Measurements from ENCODE around the gene LYPD6.

The LYPD6 gene

DNA sequence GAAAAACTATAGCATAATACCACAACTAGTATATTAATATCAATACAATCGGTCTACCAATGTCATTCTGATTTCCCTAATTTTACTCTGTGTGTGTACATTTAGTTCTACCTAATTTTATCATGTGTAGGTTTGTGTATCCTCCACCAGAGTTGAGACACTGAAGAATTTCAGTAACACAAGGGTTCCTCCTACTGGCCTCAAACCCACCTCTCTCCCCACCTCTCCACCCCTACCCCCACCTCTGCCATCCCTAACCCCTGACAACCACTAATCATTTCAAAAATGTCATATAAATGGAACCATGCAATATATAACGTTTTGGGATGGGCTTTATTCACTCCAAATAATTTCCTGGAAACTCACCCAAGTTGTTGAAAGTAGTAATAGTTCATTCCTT lies 117.9 kb downstream of the LYPD6 start:
- no peaks in the 10 kb centered on the region for H3K27me3 Mint-ChIP-seq

DNA sequence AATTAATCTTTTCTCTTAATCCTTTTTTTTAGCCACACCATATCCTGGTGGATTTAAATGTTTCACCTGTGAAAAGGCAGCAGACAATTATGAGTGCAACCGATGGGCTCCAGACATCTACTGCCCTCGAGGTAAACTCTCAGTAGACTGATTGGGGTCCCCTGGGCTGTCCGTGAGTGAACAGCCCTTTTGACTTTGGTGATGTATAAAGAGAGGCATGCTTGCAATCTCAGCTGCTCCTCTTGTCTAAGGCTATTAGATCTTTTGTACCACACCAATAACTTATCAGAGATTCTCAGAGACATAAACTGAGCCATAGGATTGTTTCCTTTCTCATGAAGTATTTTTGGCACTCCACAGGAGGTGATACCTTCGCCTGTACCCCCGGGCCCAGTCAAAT lies 118.6 kb downstream of the LYPD6 start:
- H3K9me3 Mint-ChIP-seq: no peaks in the 10 kb centered on the region
- no peaks in the 10 kb centered on the region for H3K36me3 Mint-ChIP-seq
- no peak overlapping the region for H3K4me3 Mint-ChIP-seq
- H3K27me3 Mint-ChIP-seq: no peaks in the 10 kb centered on the region
- H3K4me1 Mint-ChIP-seq: peaks cover 7% of the 10 kb centered on the region
- ATAC-seq: no peak
- H3K27ac Mint-ChIP-seq: no peak overlapping the region

More for the DNA sequence above, 117.9 kb downstream of the LYPD6 start:
- ATAC-seq: no peak
- Mint-ChIP-seq H3K4me1 (peaks cover 7% of the 10 kb centered on the region), H3K36me3 (no peaks in the 10 kb centered on the region), H3K27ac (no peak overlapping the region), H3K4me3 (no peak overlapping the region), H3K9me3 (no peaks in the 10 kb centered on the region)

GRCh38 chr2:149451417-149452165 lies 121.2 kb downstream of the LYPD6 start:
- no peaks in the 10 kb centered on the region for H3K36me3 Mint-ChIP-seq
- H3K9me3 Mint-ChIP-seq: no peaks in the 10 kb centered on the region
- no peak for ATAC-seq
- no peak overlapping the region for H3K27ac Mint-ChIP-seq
- no peak overlapping the region for H3K4me3 Mint-ChIP-seq
- H3K4me1 Mint-ChIP-seq: peaks cover 7% of the 10 kb centered on the region
- peaks cover 13% of the 10 kb centered on the region for H3K27me3 Mint-ChIP-seq

DNA sequence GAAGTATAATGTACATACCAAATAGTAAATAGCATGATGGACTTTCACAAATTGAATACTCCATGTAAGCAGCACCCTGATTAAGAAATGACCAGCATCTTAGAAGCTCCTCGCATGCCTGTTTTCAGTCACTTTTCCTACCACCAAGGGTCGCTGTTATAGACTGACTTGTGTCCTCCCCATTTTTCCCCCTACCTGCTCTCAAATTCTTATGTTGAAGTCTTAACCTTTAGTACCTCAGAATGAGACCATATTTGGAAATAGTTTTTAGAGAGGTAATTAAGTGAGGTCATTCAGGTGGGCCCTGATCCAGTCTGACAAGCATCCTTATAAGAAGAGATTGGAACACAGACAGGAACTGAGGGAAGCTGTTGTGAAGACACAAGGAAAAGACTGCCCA lies 125.9 kb downstream of the LYPD6 start:
- peaks cover 18% of the 10 kb centered on the region for H3K9me3 Mint-ChIP-seq
- ATAC-seq: no peak
- no peak overlapping the region for H3K4me3 Mint-ChIP-seq
- H3K4me1 Mint-ChIP-seq: peaks cover 5% of the 10 kb centered on the region
- peaks cover 12% of the 10 kb centered on the region for H3K36me3 Mint-ChIP-seq
- no peak overlapping the region for H3K27ac Mint-ChIP-seq
- peaks cover 35% of the 10 kb centered on the region for H3K27me3 Mint-ChIP-seq

GRCh38 chr2:149458502-149458901 lies 128.1 kb downstream of the LYPD6 start:
- H3K27ac Mint-ChIP-seq: no peak overlapping the region
- no peak for ATAC-seq
- no peaks in the 10 kb centered on the region for H3K4me1 Mint-ChIP-seq
- peaks cover 12% of the 10 kb centered on the region for H3K36me3 Mint-ChIP-seq
- H3K27me3 Mint-ChIP-seq: peaks cover 35% of the 10 kb centered on the region
- H3K4me3 Mint-ChIP-seq: no peak overlapping the region
- peaks cover 21% of the 10 kb centered on the region for H3K9me3 Mint-ChIP-seq

DNA sequence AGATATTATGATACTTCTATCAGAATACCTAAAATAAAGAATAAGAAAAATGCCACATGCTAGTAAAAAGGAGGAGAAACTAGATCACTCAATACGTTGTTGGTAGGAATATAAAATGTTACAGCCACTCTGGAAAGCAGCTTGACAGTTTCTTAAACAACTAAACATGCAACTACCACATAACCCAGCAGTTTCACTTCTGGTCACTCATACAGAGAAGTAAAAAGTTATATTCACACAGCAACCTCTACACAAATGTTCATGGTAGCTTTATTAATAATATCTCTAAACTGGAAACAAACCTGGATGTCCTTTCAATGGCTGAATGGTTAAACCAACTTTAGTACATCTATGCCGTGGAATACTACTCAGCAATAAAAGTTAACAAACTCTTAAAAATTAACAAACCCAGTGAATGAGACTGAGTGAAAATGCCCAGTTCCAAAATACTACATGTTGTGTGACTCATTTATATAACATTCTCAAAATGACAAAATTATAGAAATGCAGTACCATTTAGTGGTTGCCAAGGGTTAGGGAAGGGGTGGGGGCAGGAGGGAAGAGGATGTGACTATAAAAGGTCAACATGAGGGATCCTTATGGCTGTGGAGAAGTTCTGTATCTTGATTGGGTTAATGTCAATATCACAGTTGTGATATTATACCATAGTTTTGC lies 133.1 kb downstream of the LYPD6 start:
- H3K27me3 Mint-ChIP-seq: peaks cover 15% of the 10 kb centered on the region
- H3K4me3 Mint-ChIP-seq: no peak overlapping the region
- H3K27ac Mint-ChIP-seq: no peak overlapping the region
- H3K36me3 Mint-ChIP-seq: peaks cover 10% of the 10 kb centered on the region
- H3K9me3 Mint-ChIP-seq: peaks cover 18% of the 10 kb centered on the region
- no peak for ATAC-seq
- no peaks in the 10 kb centered on the region for H3K4me1 Mint-ChIP-seq

DNA sequence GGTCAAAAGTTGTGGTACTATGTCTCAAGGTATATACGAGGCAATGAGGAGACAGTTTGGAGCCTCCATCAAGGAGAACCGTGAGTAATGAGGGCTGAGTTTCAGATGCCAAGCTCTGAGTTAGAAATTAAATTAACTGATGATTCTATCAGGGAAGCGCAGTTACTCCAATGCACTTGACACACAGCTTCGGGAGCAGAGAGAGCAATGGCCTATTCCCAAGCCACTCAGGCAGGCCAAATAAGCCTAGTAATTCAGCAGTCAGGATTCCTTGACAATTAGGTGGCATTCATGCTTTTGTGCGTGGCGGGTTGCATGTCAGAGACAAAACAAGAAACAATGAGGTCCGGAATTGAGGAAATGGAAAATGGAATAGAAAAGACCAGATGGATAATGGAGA lies 134.0 kb downstream of the LYPD6 start:
- Mint-ChIP-seq H3K4me1 (no peaks in the 10 kb centered on the region), H3K36me3 (peaks cover 5% of the 10 kb centered on the region), H3K4me3 (no peak overlapping the region), H3K27me3 (peaks cover 8% of the 10 kb centered on the region), H3K27ac (no peak overlapping the region), H3K9me3 (peaks cover 11% of the 10 kb centered on the region)
- no peak for ATAC-seq

- Mint-ChIP-seq H3K4me3 (no peak overlapping the region), H3K36me3 (no peaks in the 10 kb centered on the region)
- ATAC-seq: no peak
Observed at GRCh38 chr2:149465873-149466272, 135.5 kb downstream of the LYPD6 start.

GRCh38 chr2:149466635-149467034 lies 136.2 kb downstream of the LYPD6 start:
- Mint-ChIP-seq H3K27me3 (no peaks in the 10 kb centered on the region), H3K36me3 (no peaks in the 10 kb centered on the region), H3K4me1 (no peaks in the 10 kb centered on the region), H3K27ac (no peak overlapping the region), H3K9me3 (peaks cover 2% of the 10 kb centered on the region), H3K4me3 (no peak overlapping the region)
- no peak for ATAC-seq

More at GRCh38 chr2:149465873-149466272, 135.5 kb downstream of the LYPD6 start:
- no peaks in the 10 kb centered on the region for H3K4me1 Mint-ChIP-seq
- H3K27me3 Mint-ChIP-seq: peaks cover 2% of the 10 kb centered on the region
- peaks cover 5% of the 10 kb centered on the region for H3K9me3 Mint-ChIP-seq
- no peak overlapping the region for H3K27ac Mint-ChIP-seq

- ATAC-seq: no peak
- Mint-ChIP-seq H3K4me3 (no peak overlapping the region), H3K36me3 (no peaks in the 10 kb centered on the region), H3K4me1 (no peaks in the 10 kb centered on the region), H3K27ac (no peak overlapping the region), H3K9me3 (no peaks in the 10 kb centered on the region), H3K27me3 (no peaks in the 10 kb centered on the region)
Observed at GRCh38 chr2:149467436-149467835, 137.0 kb downstream of the LYPD6 start.

DNA sequence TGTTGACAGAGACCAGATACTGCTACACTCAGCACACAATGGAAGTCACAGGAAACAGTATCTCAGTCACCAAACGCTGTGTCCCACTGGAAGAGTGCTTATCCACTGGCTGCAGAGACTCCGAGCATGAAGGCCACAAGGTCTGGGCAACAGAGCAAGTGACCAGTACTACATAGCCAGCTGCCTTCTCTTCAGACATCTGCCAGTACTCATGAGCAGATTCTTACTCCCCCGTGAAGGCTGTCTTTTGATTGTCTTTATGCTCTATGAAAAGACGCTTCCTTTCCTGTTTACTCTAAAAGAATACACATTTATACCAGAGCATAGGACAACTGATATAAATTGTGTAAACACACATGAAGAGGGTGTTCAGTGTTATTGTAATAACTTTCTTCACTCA lies 138.2 kb downstream of the LYPD6 start:
- no peaks in the 10 kb centered on the region for H3K9me3 Mint-ChIP-seq
- no peak for ATAC-seq
- no peak overlapping the region for H3K27ac Mint-ChIP-seq
- no peaks in the 10 kb centered on the region for H3K4me1 Mint-ChIP-seq
- H3K4me3 Mint-ChIP-seq: no peak overlapping the region
- no peaks in the 10 kb centered on the region for H3K27me3 Mint-ChIP-seq
- no peaks in the 10 kb centered on the region for H3K36me3 Mint-ChIP-seq

DNA sequence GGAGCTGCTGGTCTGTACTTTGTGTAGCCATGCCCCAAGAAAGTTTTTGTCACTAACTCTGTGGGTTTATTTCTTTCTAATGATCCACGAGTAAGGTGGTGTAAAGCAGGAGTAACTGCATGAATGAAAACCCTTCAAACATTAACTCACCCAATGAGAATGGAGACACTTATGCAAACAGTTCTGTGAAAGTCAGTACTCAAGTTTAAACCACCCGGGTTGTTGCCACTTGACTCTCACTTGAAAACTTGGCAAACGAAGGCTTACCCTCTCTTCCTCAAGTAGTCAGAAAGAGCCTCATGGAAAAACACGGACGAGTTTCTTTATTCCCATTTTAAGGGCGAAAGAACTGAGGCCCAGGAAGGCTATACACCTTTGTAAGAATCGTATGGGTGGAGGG lies 139.7 kb downstream of the LYPD6 start:
- Mint-ChIP-seq H3K27ac (no peak overlapping the region), H3K9me3 (no peaks in the 10 kb centered on the region), H3K4me1 (no peaks in the 10 kb centered on the region), H3K4me3 (no peak overlapping the region), H3K36me3 (no peaks in the 10 kb centered on the region), H3K27me3 (no peaks in the 10 kb centered on the region)
- no peak for ATAC-seq

GRCh38 chr2:149472413-149472812 lies 142.0 kb downstream of the LYPD6 start:
- H3K9me3 Mint-ChIP-seq: no peaks in the 10 kb centered on the region
- H3K4me1 Mint-ChIP-seq: no peaks in the 10 kb centered on the region
- H3K36me3 Mint-ChIP-seq: no peaks in the 10 kb centered on the region
- ATAC-seq: no peak
- no peaks in the 10 kb centered on the region for H3K27me3 Mint-ChIP-seq
- H3K4me3 Mint-ChIP-seq: no peak overlapping the region
- H3K27ac Mint-ChIP-seq: no peak overlapping the region

DNA sequence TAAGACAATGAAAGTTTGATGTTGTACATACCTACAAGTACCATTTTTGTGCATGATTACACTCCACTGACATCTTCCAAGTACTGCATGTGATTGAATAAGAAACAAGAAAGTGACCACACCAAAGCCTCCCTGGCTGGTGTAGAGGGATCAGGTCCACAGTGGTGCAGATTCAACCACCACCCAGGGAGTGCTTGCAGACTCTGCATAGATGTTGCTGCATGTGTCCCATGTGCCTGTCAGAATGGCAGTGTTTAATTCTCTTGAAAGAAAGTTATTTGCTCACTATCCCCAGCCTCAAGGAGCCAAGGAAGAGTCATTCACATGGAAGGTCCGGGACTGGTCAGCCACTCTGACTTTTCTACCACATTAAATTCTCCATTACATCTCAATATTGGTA lies 142.7 kb downstream of the LYPD6 start:
- Mint-ChIP-seq H3K4me3 (no peak overlapping the region), H3K27me3 (no peaks in the 10 kb centered on the region), H3K27ac (no peak overlapping the region), H3K36me3 (no peaks in the 10 kb centered on the region), H3K9me3 (no peaks in the 10 kb centered on the region), H3K4me1 (no peaks in the 10 kb centered on the region)
- ATAC-seq: no peak

GRCh38 chr2:149473521-149473920 lies 143.1 kb downstream of the LYPD6 start:
- no peaks in the 10 kb centered on the region for H3K27me3 Mint-ChIP-seq
- H3K9me3 Mint-ChIP-seq: no peaks in the 10 kb centered on the region
- H3K27ac Mint-ChIP-seq: no peak overlapping the region
- ATAC-seq: no peak
- no peaks in the 10 kb centered on the region for H3K36me3 Mint-ChIP-seq
- no peaks in the 10 kb centered on the region for H3K4me1 Mint-ChIP-seq
- H3K4me3 Mint-ChIP-seq: no peak overlapping the region

DNA sequence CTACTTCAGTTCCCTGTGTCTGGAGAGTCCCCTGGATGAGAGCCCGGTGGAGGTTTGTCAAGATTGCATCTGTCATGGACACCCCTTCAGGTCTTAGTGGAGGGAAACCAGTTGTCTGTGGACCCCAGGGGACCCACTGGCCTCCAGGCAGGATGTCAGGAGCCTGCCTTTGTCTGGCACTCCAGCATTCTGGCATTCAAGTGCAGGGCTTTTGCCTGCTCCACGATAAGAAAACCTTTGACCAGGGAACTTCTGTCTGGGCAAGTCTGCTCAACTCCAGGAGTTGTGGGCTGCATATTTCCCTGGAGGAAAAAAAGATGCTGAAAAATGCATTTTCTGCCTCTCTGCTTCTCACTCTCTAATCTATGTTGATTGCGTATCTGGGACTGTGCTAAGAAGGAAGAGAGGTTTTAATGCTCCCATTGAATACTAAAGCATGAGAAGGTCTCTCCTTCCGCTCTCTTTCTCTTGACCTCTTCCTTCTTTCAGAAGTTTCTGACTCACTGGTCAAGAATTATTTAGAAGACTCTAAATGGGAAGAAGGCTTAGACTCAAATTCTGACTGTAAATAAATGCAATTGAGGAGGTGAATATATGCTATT lies 152.7 kb downstream of the LYPD6 start:
- ATAC-seq: no peak
- H3K9me3 Mint-ChIP-seq: no peaks in the 10 kb centered on the region
- peaks cover 37% of the 10 kb centered on the region for H3K27me3 Mint-ChIP-seq
- H3K4me3 Mint-ChIP-seq: no peak overlapping the region
- no peaks in the 10 kb centered on the region for H3K36me3 Mint-ChIP-seq
- H3K27ac Mint-ChIP-seq: no peak overlapping the region
- no peaks in the 10 kb centered on the region for H3K4me1 Mint-ChIP-seq

All from stimulated activated memory B cell treated with anti-CD40 and anti-IgM and Interleukin-4, amounts not matched to agents 10 μg/mL and 1 μg/mL and 100 μg/mL, for 72 hours (primary cell).